ENCODE data around the gene SFRP4. TPM values are rescaled to one million over a fixed set of nuclear protein-coding genes. Genes with fewer than 3 reads are reported as not detected.

SFRP4 gene
- total RNA-seq, 1 donor from 2014 or later = 2.5 TPM

Other genes starting within 250 kb of the SFRP4 start
- gene GPR141, start 233.1 kb downstream of the SFRP4 start, total RNA-seq = 0.98 TPM
- not detected for gene NME8, start 68.2 kb downstream of the SFRP4 start, total RNA-seq
- gene EPDR1, start 3.8 kb upstream of the SFRP4 start, total RNA-seq = 11.6 TPM